Measurements from ENCODE around the gene TP53I11. TPM values are rescaled to one million over a fixed set of nuclear protein-coding genes. Genes with fewer than 3 reads are reported as not detected.
A peak's percentile ranks its signal among the peaks of the same experiment; 100 is the strongest.

Gene TP53I11
- total and polyA plus RNA-seq, 2 experiments from 2014 or later: 23.5 to 43.9 TPM

- peaks cover 21% of the 10 kb centered on the region for H3K4me1 ChIP-seq (ENCODE audit: insufficient read depth)
- Mint-ChIP-seq H3K27me3 (ENCODE audit: insufficient read depth, low read depth, poor library complexity) (peaks cover 12% of the 10 kb centered on the region), H3K36me3 (ENCODE audit: low read depth) (no peaks in the 10 kb centered on the region), H3K4me1 (peaks cover 15% of the 10 kb centered on the region), H3K9me3 (no peaks in the 10 kb centered on the region), H3K4me3 (no peak overlapping the region), H3K27ac (no peak overlapping the region)
- H3K4me3 ChIP-seq: no peak overlapping the region
- no peaks in the 10 kb centered on the region for H3K79me2 ChIP-seq (replicated peaks; ENCODE audit: insufficient read depth)
- no peak overlapping the region for H3K27ac ChIP-seq (ENCODE audit: low read depth)
- peak overlapping the region; percentile 81; the same call in 1 of the 2 replicates for H2AFZ ChIP-seq
- peak; percentile 57 for ATAC-seq
- H4K20me1 ChIP-seq (replicated peaks; ENCODE audit: insufficient read depth): no peaks in the 10 kb centered on the region
- peaks cover 8% of the 10 kb centered on the region for H3F3A ChIP-seq (replicated peaks; ENCODE audit: low read depth)
- H3K27me3 ChIP-seq (ENCODE audit: insufficient read depth): no peaks in the 10 kb centered on the region
- no peak for TF ChIP-seq ZNF462 (CRISPR knock-in tag; IDR thresholded peaks at IDR 0.05)
- TF ChIP-seq EZH2 (IDR thresholded peaks at IDR 0.05; ENCODE audit: low read depth, unreplicated experiment): no peak
- TF ChIP-seq NANOG (IDR thresholded peaks at IDR 0.05; ENCODE audit: borderline replicate concordance): no peak
- TF ChIP-seq JUNB (IDR thresholded peaks at IDR 0.05; ENCODE audit: unreplicated experiment): no peak
- no peak for TF ChIP-seq ETS1 (IDR thresholded peaks at IDR 0.05)
- no peak for TF ChIP-seq CTCF (conservative IDR thresholded peaks at IDR 0.05; ENCODE audit: low read depth in 2 of 2)
- TF ChIP-seq STAT1 (IDR thresholded peaks at IDR 0.05; ENCODE audit: unreplicated experiment): no peak
- no peak overlapping the region for H3K4me2 ChIP-seq
- H3K9me2 ChIP-seq (ENCODE audit: insufficient read depth): no peaks in the 10 kb centered on the region
- no peaks in the 10 kb centered on the region for H3K36me3 ChIP-seq (ENCODE audit: insufficient read depth)
- no peak for DNase-seq (ENCODE audit: low spot score)
Observed at GRCh38 chr11:44967930-44968496, 17.3 kb upstream of the TP53I11 start.

Data from GM23338 (cell line).